Hippocampal formation (tissue), 2 donors: ENCODE measurements around the gene LRCH1.

ENCODE experiments used
- DNase-seq, 2 donors: peaks; one replicate each; lab custom pipeline; 2025; lab: John Stamatoyannopoulos, UW

LRCH1 gene

GRCh38 chr13:46594374-46595078 is 41.6 kb downstream of the LRCH1 start:
- no peak for DNase-seq

- no peak for DNase-seq
These were observed 42.3 kb downstream of the LRCH1 start for GRCh38 chr13:46595136-46595884.

GRCh38 chr13:46595885-46596275 is 42.9 kb downstream of the LRCH1 start:
- DNase-seq, result no peak

GRCh38 chr13:46596466-46596865 is 43.5 kb downstream of the LRCH1 start:
- DNase-seq, result no peak

- DNase-seq, result no peak
These were observed 45.3 kb downstream of the LRCH1 start for GRCh38 chr13:46598140-46598819.

- no peak for DNase-seq
These were observed 45.8 kb downstream of the LRCH1 start for GRCh38 chr13:46598820-46599180.

- no peak for DNase-seq
These were observed 48.0 kb downstream of the LRCH1 start for GRCh38 chr13:46600943-46601311.

- DNase-seq, result no peak
These were observed 49.6 kb downstream of the LRCH1 start for GRCh38 chr13:46602531-46602930.

- DNase-seq, result no peak
These were observed 50.2 kb downstream of the LRCH1 start for GRCh38 chr13:46603165-46603603.

- DNase-seq, result no peak
These were observed 51.4 kb downstream of the LRCH1 start for GRCh38 chr13:46604226-46604990.

GRCh38 chr13:46605076-46605824 is 52.3 kb downstream of the LRCH1 start:
- no peak for DNase-seq

- DNase-seq, result no peak
These were observed 53.0 kb downstream of the LRCH1 start for GRCh38 chr13:46605825-46606554.

GRCh38 chr13:46606970-46607369 is 54.0 kb downstream of the LRCH1 start:
- no peak for DNase-seq

GRCh38 chr13:46607768-46608564 is 55.0 kb downstream of the LRCH1 start:
- DNase-seq, result no peak

GRCh38 chr13:46609052-46609451 is 56.1 kb downstream of the LRCH1 start:
- no peak for DNase-seq

- DNase-seq, result no peak
These were observed 56.8 kb downstream of the LRCH1 start for GRCh38 chr13:46609726-46610125.

- DNase-seq, result no peak
These were observed 59.3 kb downstream of the LRCH1 start for GRCh38 chr13:46612267-46612666.

- no peak for DNase-seq
These were observed 60.6 kb downstream of the LRCH1 start for GRCh38 chr13:46613409-46614049.

- DNase-seq, result no peak
These were observed 61.6 kb downstream of the LRCH1 start for GRCh38 chr13:46614582-46614981.
